A204.1 (cell line): ENCODE data around the gene HDAC9.
A peak's percentile ranks its signal among the peaks of the same experiment; 100 is the strongest.

ENCODE experiments used
- FAIRE-seq: peaks from 2 replicates; lab custom pipeline; 2012; peaks lifted over from hg19 to GRCh38; lab: Jason Lieb, UNC

Gene HDAC9

DNA sequence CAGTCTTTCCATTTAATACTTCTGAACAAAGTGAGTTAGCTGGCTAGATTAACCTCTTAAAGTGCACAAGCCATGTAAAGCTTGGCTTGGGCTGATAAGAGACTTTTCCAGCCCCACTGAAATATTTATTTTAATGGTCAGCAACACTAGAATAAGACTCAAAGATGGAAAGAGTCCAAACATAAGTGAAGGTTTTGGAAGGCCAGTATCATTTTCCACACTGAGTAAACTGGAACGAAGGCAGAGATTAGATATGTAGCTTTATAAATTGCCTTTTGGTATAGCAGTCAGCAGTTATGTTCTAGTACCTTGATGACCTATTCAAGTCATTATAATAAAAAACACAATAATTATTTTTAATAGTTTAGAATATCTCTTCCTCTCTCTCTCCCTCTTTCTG lies 102.2 kb downstream of the HDAC9 start:
- no peak for FAIRE-seq

DNA sequence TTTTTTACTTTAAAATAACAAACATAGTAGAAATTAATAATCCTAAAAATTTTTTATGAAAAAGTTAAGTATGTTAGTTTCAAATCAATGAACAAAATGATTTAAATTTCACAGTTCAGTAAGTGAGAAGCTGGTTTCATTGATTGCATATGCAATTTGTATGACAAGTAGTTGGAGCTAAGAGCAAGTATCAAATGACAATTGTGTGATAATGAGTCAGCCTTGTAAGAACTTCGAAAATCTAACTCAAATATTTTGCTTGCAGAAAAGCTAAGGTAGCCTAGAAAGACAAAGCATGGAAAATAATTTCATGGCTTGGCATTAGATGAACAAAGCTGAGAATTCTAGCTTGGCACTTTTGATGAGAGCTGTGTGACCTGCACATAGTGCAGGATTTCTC lies 111.5 kb downstream of the HDAC9 start:
- peak; percentile 70 for FAIRE-seq

GRCh38 chr7:18610331-18610948 lies 114.9 kb downstream of the HDAC9 start:
- no peak for FAIRE-seq

DNA sequence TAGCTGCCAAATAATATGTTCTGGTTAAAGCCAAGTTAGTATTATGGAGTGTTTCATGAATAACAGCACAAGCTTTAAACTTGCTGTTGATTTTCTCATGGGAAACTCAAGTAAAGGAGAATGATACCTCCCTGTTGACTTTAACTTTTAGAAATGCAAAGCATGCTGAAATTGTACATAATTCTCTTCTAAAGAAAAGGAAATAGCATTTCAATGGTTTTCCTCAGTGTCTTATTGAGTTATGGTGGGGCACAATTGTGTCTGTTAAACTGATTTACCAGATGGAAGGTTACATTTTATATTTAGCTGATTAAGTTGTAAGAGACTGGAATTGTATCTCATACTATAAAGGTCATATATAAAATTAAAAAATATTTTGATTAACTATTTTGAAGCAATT lies 119.3 kb downstream of the HDAC9 start:
- FAIRE-seq: no peak

GRCh38 chr7:18619311-18619710 lies 123.8 kb downstream of the HDAC9 start:
- no peak for FAIRE-seq

DNA sequence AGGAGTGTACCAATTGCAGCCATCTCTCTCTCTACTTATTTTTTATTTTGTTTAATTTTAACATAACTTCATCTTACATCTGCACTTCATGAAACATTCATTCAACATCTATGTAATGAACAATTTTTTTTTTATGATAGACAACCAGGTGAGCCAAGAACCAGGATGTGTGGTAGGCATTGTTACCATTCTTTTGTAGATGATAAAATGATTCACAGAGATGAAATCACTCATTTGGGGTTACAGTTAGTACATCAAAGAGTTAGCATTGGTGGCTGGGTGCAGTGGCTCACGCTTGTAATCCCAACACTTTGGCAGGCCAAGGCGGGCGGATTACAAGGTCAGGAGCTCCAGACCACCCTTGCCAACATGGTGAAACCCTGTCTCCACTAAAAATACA lies 127.8 kb downstream of the HDAC9 start:
- FAIRE-seq: no peak

GRCh38 chr7:18624459-18624858 lies 128.9 kb downstream of the HDAC9 start:
- no peak for FAIRE-seq

- FAIRE-seq: no peak
Observed at GRCh38 chr7:18626086-18626485, 130.5 kb downstream of the HDAC9 start.

- FAIRE-seq: no peak
Observed at GRCh38 chr7:18626717-18627116, 131.2 kb downstream of the HDAC9 start.

GRCh38 chr7:18637516-18637915 lies 142.0 kb downstream of the HDAC9 start:
- no peak for FAIRE-seq

DNA sequence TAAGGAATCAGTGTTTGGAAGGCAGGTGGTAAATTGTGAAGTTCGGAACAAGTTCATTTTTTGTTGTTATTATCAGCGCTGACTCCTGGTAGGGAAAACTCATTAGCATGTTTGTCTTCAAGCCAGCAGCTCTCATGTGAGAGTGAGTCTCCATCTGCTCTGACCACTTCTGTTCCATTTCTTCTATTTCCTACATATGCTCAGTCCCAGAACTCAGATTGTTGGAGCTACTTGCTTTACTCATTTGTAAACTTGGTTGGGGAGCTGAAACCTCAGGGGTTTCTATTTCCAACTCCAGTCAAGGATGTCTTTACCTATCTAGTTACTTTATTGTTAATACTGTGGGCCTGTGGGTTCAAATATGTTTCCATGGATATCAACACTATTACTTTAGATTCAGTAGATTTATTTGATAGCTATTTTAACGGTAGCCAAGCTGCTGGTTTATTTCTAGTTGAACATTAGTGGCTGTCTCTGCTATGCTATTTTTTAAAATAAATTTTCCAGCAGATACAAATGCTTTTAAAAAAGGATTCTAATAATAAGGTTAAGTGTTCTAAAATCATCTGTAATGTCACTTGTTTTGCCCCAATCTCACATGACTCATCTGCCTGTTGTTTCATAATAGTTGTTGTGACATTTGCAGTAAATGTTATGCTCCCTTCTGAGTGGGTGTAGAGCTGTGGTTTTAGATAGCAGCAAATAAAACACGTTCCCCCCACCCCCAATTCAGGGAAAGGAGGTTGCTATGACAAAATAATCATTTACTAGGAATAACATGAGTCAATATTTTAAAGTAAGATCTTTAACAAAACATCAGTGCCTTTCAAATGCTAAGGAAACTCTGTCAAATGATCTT lies 143.3 kb downstream of the HDAC9 start:
- FAIRE-seq: no peak

DNA sequence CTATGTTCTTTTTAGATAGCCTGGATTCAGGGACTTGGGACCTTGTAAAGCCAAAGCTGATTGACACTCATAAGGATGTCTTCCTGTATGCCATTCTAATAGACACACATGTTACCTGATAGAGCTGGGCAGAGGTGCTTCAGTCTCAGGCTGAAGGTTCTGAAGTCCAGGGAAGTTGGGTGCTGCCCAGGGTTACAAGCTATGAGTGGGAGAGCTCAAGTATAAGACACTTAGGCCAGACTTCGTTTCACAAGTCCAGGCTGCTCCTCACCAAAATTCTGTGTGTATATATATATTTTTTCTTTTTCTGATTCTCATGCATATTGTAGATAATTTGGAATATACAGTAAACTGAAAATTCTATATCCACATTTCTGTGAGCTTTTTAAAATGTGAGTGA lies 144.2 kb downstream of the HDAC9 start:
- no peak for FAIRE-seq

GRCh38 chr7:18644981-18645380 lies 149.4 kb downstream of the HDAC9 start:
- no peak for FAIRE-seq

DNA sequence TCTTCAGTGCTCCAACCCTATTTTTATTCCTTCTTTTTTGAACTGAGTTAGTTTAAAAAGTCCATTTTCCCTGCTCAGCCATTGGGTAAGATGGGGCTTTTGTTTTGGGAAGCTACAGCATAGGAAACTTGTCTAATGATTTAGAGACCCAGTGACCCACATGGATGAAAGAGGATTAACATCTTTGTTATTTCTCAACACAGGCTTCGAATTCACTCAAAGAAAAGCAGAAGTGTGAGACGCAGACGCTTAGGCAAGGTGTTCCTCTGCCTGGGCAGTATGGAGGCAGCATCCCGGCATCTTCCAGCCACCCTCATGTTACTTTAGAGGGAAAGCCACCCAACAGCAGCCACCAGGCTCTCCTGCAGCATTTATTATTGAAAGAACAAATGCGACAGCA lies 152.0 kb downstream of the HDAC9 start:
- no peak for FAIRE-seq

DNA sequence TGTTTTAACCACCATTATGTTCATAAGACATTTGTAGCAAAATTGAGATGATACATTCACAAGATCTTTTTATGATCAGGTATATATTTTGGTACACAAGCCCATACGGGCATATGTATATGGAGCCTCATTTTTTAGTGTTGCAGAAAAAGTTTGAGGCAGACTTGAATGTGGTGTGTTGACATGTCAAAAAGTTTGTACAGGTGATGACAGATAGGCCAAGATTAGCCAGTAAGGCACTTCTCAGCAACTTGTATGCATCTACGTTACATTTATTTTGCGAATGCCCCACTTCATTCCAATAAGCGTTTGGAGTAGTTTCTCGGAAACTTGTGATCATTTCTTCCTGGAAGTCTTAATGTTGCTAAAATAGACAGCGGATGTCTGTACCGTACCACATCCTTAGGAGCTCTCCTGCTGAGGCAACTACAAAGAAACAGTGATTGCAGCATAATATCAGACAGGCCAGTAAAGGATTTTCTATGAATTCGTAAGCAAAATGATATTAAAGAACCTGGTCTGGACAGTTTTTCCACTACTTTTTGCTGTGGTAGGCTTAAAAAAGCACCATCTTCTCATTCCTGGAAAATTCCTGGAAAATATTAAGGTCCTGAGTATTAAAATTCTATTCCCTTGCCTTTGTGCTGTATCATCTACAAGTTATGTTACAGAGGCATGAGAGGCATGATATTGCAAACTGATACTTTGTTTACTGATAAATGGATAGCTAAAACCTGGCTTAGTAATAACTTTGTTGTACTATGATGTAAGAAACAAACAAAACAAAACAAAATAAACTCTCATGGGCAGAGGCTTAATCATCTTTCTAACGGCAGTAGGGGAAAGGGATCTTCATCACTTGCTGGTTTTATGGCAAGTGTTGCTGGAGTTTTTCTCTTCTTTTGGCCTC lies 153.6 kb downstream of the HDAC9 start:
- FAIRE-seq: no peak

DNA sequence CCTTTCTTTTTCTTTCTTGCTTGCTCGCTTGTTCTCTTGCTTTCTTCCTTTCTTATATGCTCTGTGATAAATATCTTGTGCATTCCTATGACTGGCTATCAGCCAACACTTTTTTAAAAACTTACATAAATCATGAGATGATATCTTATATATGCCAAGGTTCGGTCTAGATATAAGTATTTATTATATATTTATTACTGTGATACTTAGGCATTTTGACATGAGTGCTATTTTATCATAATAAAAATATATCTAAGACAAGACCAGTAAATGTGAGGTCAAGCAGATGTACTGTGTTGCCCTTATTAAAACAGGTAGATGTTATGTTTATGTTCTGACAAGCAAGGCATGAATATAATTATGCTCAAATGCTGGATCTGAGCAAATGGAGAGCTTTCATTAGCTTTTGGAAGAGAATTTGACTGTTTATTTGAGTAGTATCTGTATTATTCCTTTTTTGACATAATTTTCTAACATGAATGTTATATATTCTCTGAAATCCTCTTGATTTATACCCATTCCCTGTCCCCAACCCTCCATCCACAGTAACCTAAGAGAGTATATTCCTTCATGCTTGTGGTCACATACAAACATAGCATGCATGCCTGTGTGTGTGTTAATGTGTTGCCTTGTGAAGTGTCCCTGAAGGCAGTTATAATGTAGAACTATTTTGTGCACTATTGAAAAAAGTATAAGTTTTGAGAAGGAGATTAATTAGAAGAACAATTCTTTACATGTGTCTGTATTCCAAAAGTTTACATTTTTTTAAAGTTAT lies 158.0 kb downstream of the HDAC9 start:
- no peak for FAIRE-seq

- no peak for FAIRE-seq
Observed at GRCh38 chr7:18654709-18655108, 159.2 kb downstream of the HDAC9 start.

DNA sequence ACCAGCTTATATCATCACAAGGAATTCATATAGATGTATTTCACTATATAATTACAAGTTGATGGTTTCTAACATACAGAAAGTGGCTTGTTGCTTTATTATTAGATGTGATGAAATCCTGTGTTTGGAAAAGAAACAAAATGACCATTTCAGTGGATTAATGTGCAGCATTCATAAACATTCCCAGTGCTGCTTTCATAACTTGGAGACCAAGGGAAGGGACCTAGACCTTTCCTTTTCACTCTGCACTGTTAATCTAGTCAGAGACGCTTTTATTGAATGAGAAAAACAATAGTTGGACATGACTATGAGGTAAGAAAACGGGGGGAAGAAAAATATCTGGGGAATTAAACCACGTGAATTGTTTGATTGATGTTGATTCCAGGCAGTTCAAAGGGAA lies 160.0 kb downstream of the HDAC9 start:
- FAIRE-seq: no peak

DNA sequence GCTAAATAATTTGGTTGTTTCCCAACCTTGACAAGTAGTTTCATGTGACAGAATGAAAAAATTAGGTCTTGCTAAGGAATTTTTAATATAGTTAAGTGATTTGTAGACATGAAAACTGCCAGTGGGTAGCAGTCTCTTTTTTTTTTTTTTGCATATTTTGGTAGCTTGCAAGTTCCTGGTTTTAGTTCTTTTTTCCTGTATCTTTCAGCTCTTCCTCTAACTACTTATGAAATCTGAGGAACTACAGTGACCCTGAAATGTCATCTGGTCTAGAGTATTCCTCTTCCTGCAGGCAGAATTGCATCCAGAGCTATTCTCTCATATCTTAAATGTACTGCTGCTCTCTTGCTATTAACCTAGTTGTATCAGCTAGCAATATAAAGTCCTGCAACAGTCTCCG lies 160.4 kb downstream of the HDAC9 start:
- FAIRE-seq: no peak

DNA sequence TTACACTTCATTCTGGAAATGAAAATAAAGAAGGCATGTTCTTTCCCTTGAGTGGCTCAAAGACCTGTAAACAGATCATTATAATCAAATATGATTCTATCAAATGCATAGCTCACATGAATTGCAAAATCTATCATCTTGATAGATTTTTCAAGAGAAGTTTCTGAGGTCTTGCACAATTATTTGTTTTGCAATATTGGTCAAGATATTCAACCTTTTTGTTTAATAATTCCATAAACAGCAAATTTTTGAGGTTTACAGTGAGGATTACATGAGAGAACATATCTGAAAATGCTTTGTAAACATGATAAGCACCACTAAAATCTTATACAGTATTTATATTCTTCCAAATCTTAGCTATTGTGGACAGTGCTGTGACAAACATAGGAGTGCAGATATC lies 160.8 kb downstream of the HDAC9 start:
- no peak for FAIRE-seq

DNA sequence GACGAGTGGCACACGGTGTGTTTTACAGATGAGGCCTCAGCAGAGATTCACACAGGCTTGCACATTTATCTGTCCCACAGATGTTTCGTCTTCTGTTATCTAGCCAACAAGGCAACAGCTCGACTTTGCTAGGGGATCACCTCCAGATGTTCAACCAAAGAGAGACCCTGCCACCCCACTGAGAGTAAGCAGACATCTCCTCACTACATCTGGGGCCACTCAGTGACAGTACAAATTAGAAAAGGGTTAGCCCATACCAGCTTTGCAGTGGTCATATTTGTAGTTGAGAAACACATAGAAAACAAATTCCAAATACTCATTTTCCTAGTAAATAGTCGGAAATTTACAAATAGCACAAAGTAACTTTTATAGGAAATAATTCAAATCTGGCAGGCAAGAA lies 164.2 kb downstream of the HDAC9 start:
- no peak for FAIRE-seq

DNA sequence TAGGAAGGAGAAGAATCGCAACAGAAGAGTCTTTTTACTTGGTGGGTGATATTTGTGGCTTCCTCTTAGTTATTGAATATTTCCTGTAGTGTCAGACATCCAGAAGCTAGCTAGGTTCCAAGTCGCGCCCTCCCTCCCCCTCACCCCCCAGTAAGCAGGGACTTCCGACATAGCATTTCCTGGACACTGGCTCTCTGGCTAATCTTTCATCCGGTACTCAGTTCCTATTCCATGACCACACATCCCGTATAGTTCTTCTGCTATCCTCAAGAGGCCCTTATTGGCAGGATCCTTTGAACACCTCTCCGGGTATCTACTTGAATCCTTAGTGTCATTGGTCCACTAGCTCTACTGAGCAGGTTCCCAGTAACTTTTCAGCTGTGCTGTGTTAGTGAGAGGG lies 167.8 kb downstream of the HDAC9 start:
- FAIRE-seq: no peak
